Neural cell (in vitro differentiated cells): ENCODE data around the gene TBCK. TPM values are rescaled to one million over a fixed set of nuclear protein-coding genes. Genes with fewer than 3 reads are reported as not detected.

Source experiments
- H2AFZ ChIP-seq: fragments of 200-600, 300-800 bp; sonication (generic), shearing (Covaris generic); 2 replicates; pipeline ENCODE4 v1.6.0; 2014; ENCODE audit warnings: low read depth, mild to moderate bottlenecking, antibody characterized with exemption, low read length, moderate library complexity
- H3F3A ChIP-seq: fragments of 200-600 bp; shearing (Covaris generic); 2 replicates; pipeline ENCODE4 v1.6.1; 2016; ENCODE audit warnings: mild to moderate bottlenecking, moderate library complexity, mixed read lengths, antibody characterized with exemption, low read length; ENCODE audit not compliant: insufficient read depth, poor library complexity, severe bottlenecking
- H3K27ac ChIP-seq: fragments of 200-600, 300-800 bp; sonication (generic), shearing (Covaris generic); 2 replicates; pipeline ENCODE4 v1.5.1; 2014; ENCODE audit warnings: mild to moderate bottlenecking, low read length, moderate library complexity
- H3K27me3 ChIP-seq: fragments of 300-800, 200-600 bp; sonication (generic), shearing (Covaris generic); 2 replicates; pipeline ENCODE4 v1.6.0; 2014; ENCODE audit warnings: mild to moderate bottlenecking, low read depth, low read length, moderate library complexity; ENCODE audit not compliant: insufficient read depth
- H3K36me3 ChIP-seq: fragments of 300-800, 200-600 bp; sonication (generic), shearing (Covaris generic); 2 replicates; pipeline ENCODE4 v1.5.1; 2014; ENCODE audit warnings: mild to moderate bottlenecking, antibody characterized with exemption, low read length, moderate library complexity; ENCODE audit not compliant: insufficient read depth
- H3K4me2 ChIP-seq: fragments of 300-800, 200-600 bp; sonication (generic), shearing (Covaris generic); 2 replicates; pipeline ENCODE4 v1.6.0; 2014; ENCODE audit warnings: mild to moderate bottlenecking, low read length
- H3K4me3 ChIP-seq: fragments of 300-800, 200-600 bp; sonication (generic), shearing (Covaris generic); 2 replicates; pipeline ENCODE4 v1.5.1; 2014; ENCODE audit warnings: mild to moderate bottlenecking, low read length, moderate library complexity
- H3K79me2 ChIP-seq: fragments of 200-600 bp; shearing (Covaris generic); replicated peaks from 2 replicates; pipeline ENCODE4 v1.6.0; 2014; ENCODE audit warnings: mild to moderate bottlenecking, low read length, moderate library complexity; ENCODE audit not compliant: insufficient read depth
- H3K9ac ChIP-seq: fragments of 300-800, 200-600 bp; sonication (generic), shearing (Covaris generic); 2 replicates; pipeline ENCODE4 v1.6.1; 2016; ENCODE audit warnings: mild to moderate bottlenecking, low read length, mixed read lengths
- H3K9me2 ChIP-seq: fragments of 200-600 bp; shearing (Covaris generic); 2 replicates; pipeline ENCODE4 v1.6.1; 2016; ENCODE audit warnings: mild to moderate bottlenecking, low read length, mixed read lengths; ENCODE audit not compliant: insufficient read depth
- H3K9me3 ChIP-seq: fragments of 200-600, 300-800 bp; sonication (generic), shearing (Covaris generic); 2 replicates; pipeline ENCODE4 v1.6.1; 2016; ENCODE audit warnings: mild to moderate bottlenecking, mixed run types, low read length, moderate library complexity, mixed read lengths
- H4K20me1 ChIP-seq: fragments of 200-600 bp; shearing (Covaris generic); 2 replicates; pipeline ENCODE4 v1.6.1; 2016; ENCODE audit warnings: mild to moderate bottlenecking, mixed run types; ENCODE audit not compliant: insufficient read depth
- EP300 ChIP-seq: fragments of 450-650 bp; conservative IDR thresholded peaks from 2 replicates; pipeline ENCODE4 v1.6.1; 2014; ENCODE audit warnings: antibody characterized with exemption, mild to moderate bottlenecking, moderate library complexity; ENCODE audit not compliant: poor library complexity, severe bottlenecking
- EZH2 ChIP-seq: fragments of 200-600, 300-800 bp; shearing (Covaris generic), sonication (generic); IDR thresholded peaks from 2 replicates; pipeline ENCODE4 v1.6.1; 2014; ENCODE audit warnings: antibody characterized with exemption, low read length, borderline replicate concordance, mild to moderate bottlenecking; ENCODE audit not compliant: insufficient read depth, poor library complexity, severe bottlenecking
- MXI1 ChIP-seq: fragments of 450-650 bp; conservative IDR thresholded peaks from 2 replicates; pipeline ENCODE4 v1.6.1; 2014; ENCODE audit warnings: antibody characterized with exemption, mild to moderate bottlenecking; ENCODE audit not compliant: poor library complexity, severe bottlenecking
- POLR2AphosphoS5 ChIP-seq: IDR thresholded peaks from 2 replicates; pipeline ENCODE4 v1.6.1; 2012
- RAD21 ChIP-seq: fragments of 450-650 bp; conservative IDR thresholded peaks from 2 replicates; pipeline ENCODE4 v1.6.1; 2014; ENCODE audit warnings: antibody characterized with exemption, mild to moderate bottlenecking, moderate library complexity
- SMC3 ChIP-seq: fragments of 450-650 bp; conservative IDR thresholded peaks from 2 replicates; pipeline ENCODE4 v1.6.1; 2014; ENCODE audit warnings: antibody characterized with exemption, mild to moderate bottlenecking, moderate library complexity; ENCODE audit not compliant: poor library complexity
- TAF1 ChIP-seq: IDR thresholded peaks from 2 replicates; pipeline ENCODE4 v1.6.1; 2012; ENCODE audit warnings: low read depth
- polyA plus RNA-seq: library from polyadenylated mRNA; depleted of rRNA; stranded (reverse); fragments of >200 nt; gene quantifications from 2 replicates; pipeline ENCODE4 v1.2.3, GENCODE V29; 2014
- TF ChIP-seq, protein P1 (sequence below): IDR thresholded peaks from 2 replicates; pipeline ENCODE4 v1.6.1; 2012; ENCODE audit warnings: borderline replicate concordance
- TF ChIP-seq, protein P2 (sequence below): fragments of 450-650 bp; IDR thresholded peaks from 2 replicates; pipeline ENCODE4 v1.5.1; 2014; ENCODE audit warnings: antibody characterized with exemption, mild to moderate bottlenecking, moderate library complexity; ENCODE audit not compliant: poor library complexity, severe bottlenecking

Gene TBCK
- polyA plus RNA-seq, 1 donor from 2014 or later: 55.0 TPM

DNA sequence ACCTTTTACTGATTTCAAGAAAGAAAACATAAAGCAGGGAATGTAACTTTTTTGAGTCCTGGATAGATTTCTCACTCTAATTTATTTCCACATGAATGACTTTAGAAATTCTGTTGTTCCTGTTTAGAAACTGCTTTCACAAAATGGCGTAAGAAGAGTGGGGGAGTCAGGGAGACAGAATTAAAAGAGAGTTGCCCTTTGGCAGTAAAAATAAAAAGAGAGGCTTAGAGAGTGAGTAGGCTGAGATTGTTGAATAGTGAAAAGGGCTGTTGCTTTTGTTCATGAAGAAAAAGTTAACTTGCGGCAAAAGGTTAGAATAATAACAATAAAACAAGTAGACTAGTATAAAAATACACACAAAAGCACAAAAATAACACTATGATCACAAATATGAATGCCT lies 166.1 kb downstream of the TBCK start:
- H3K79me2 ChIP-seq: no peaks in the 10 kb centered on the region
- no peak overlapping the region for H3K9ac ChIP-seq
- H3K9me3 ChIP-seq: no peaks in the 10 kb centered on the region
- H3K36me3 ChIP-seq: no peaks in the 10 kb centered on the region
- no peak overlapping the region for H3K4me2 ChIP-seq
- H3K9me2 ChIP-seq: no peaks in the 10 kb centered on the region
- H3F3A ChIP-seq: no peaks in the 10 kb centered on the region
- TF ChIP-seq EZH2: no peak
- TF ChIP-seq, protein P1, sequence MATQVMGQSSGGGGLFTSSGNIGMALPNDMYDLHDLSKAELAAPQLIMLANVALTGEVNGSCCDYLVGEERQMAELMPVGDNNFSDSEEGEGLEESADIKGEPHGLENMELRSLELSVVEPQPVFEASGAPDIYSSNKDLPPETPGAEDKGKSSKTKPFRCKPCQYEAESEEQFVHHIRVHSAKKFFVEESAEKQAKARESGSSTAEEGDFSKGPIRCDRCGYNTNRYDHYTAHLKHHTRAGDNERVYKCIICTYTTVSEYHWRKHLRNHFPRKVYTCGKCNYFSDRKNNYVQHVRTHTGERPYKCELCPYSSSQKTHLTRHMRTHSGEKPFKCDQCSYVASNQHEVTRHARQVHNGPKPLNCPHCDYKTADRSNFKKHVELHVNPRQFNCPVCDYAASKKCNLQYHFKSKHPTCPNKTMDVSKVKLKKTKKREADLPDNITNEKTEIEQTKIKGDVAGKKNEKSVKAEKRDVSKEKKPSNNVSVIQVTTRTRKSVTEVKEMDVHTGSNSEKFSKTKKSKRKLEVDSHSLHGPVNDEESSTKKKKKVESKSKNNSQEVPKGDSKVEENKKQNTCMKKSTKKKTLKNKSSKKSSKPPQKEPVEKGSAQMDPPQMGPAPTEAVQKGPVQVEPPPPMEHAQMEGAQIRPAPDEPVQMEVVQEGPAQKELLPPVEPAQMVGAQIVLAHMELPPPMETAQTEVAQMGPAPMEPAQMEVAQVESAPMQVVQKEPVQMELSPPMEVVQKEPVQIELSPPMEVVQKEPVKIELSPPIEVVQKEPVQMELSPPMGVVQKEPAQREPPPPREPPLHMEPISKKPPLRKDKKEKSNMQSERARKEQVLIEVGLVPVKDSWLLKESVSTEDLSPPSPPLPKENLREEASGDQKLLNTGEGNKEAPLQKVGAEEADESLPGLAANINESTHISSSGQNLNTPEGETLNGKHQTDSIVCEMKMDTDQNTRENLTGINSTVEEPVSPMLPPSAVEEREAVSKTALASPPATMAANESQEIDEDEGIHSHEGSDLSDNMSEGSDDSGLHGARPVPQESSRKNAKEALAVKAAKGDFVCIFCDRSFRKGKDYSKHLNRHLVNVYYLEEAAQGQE: no peak
- no peak for TF ChIP-seq POLR2AphosphoS5
- no peak for TF ChIP-seq EP300
- TF ChIP-seq MXI1: no peak
- TF ChIP-seq RAD21: no peak
- TF ChIP-seq TAF1: no peak
- no peak for TF ChIP-seq SMC3
- TF ChIP-seq, protein P2, sequence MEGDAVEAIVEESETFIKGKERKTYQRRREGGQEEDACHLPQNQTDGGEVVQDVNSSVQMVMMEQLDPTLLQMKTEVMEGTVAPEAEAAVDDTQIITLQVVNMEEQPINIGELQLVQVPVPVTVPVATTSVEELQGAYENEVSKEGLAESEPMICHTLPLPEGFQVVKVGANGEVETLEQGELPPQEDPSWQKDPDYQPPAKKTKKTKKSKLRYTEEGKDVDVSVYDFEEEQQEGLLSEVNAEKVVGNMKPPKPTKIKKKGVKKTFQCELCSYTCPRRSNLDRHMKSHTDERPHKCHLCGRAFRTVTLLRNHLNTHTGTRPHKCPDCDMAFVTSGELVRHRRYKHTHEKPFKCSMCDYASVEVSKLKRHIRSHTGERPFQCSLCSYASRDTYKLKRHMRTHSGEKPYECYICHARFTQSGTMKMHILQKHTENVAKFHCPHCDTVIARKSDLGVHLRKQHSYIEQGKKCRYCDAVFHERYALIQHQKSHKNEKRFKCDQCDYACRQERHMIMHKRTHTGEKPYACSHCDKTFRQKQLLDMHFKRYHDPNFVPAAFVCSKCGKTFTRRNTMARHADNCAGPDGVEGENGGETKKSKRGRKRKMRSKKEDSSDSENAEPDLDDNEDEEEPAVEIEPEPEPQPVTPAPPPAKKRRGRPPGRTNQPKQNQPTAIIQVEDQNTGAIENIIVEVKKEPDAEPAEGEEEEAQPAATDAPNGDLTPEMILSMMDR: no peak
- no peaks in the 10 kb centered on the region for H4K20me1 ChIP-seq
- no peak overlapping the region for H2AFZ ChIP-seq
- H3K4me3 ChIP-seq: no peak overlapping the region
- H3K27me3 ChIP-seq: no peaks in the 10 kb centered on the region
- no peak overlapping the region for H3K27ac ChIP-seq

DNA sequence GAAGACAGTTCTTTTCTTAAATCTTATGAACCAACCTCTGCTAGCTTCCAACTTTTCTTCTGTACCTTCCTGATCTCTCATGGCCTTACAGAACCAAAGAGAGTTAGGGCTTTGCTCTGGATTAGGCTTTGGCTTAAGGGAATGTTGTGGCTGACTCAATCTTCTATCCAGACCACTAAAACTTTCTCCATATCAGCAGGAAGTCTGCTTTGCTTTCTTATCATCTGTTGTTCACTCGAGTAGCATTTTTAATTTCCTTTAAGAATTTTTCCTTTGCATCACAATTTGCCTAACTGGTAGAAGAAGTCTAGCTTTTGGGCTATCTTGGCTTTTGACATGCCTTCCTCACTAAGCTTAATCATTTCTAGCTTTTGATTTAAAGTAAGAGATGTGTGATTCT lies 167.0 kb downstream of the TBCK start:
- no peak overlapping the region for H3K4me3 ChIP-seq

More for the DNA sequence above, 167.0 kb downstream of the TBCK start:
- no peaks in the 10 kb centered on the region for H3K36me3 ChIP-seq
- no peak overlapping the region for H3K27ac ChIP-seq
- H3F3A ChIP-seq: no peaks in the 10 kb centered on the region
- no peaks in the 10 kb centered on the region for H3K27me3 ChIP-seq
- TF ChIP-seq TAF1 (no peak), POLR2AphosphoS5 (no peak), SMC3 (no peak), RAD21 (no peak), EP300 (no peak), EZH2 (no peak), MXI1 (no peak)
- TF ChIP-seq, protein P1: no peak
- TF ChIP-seq, protein P2: no peak
- H3K4me2 ChIP-seq: no peak overlapping the region
- H2AFZ ChIP-seq: no peak overlapping the region
- H4K20me1 ChIP-seq: no peaks in the 10 kb centered on the region
- no peaks in the 10 kb centered on the region for H3K79me2 ChIP-seq
- no peak overlapping the region for H3K9ac ChIP-seq
- H3K9me2 ChIP-seq: no peaks in the 10 kb centered on the region
- no peaks in the 10 kb centered on the region for H3K9me3 ChIP-seq
